H1 (cell line): ENCODE results near the gene DCAF12L2. TPM values are rescaled to one million over a fixed set of nuclear protein-coding genes. Genes with fewer than 3 reads are reported as not detected.

ENCODE experiments used
- CTCF ChIA-PET: fragments of 300-600 bp; sonication (Branson Sonifier 250); formaldehyde crosslinking; loops from one replicate; lab custom pipeline; 2021; ENCODE audit not compliant: partially characterized antibody; lab: Charles Lee
- POLR2A ChIA-PET: fragments of 300-600 bp; sonication (Branson Sonifier 250); formaldehyde crosslinking; loops from one replicate; lab custom pipeline; 2021; ENCODE audit warnings: inconsistent platforms; ENCODE audit not compliant: partially characterized antibody; lab: Charles Lee
- DNase-seq, 2 experiments: peaks; one replicate each; pipeline versions ENCODE4 v3.0.0 to v3.0.0-alpha.2; 2010 to 2022; ENCODE audit warnings: low spot score in 2 of 2, low read depth in 1 of 2, mixed read lengths in 1 of 2
- FAIRE-seq: peaks from 2 replicates; lab custom pipeline; 2011; peaks lifted over from hg19 to GRCh38; lab: Jason Lieb, UNC
- H2AFZ ChIP-seq: 2 replicates; pipeline ENCODE4 v1.8.1; 2012; ENCODE audit warnings: low read length, inconsistent platforms
- H2AK5ac ChIP-seq: 2 replicates; pipeline ENCODE4 v1.6.1; 2013; ENCODE audit warnings: low read depth, low read length
- H2BK120ac ChIP-seq: replicated peaks from 2 replicates; pipeline ENCODE3; 2013; ENCODE audit warnings: low read depth, low read length, inconsistent platforms
- H2BK12ac ChIP-seq: 2 replicates; pipeline ENCODE4 v1.6.1; 2013; ENCODE audit warnings: low read depth, low read length
- H2BK15ac ChIP-seq: 2 replicates; pipeline ENCODE4 v1.6.1; 2013; ENCODE audit warnings: low read length
- H2BK20ac ChIP-seq: 2 replicates; pipeline ENCODE4 v1.6.1; 2013; ENCODE audit warnings: low read length
- H2BK5ac ChIP-seq: 2 replicates; pipeline ENCODE4 v1.6.1; 2013; ENCODE audit warnings: low read depth, low read length
- H3K14ac ChIP-seq: 2 replicates; pipeline ENCODE4 v1.6.1; 2013; ENCODE audit warnings: inconsistent platforms; ENCODE audit not compliant: insufficient read length
- H3K18ac ChIP-seq: 2 replicates; pipeline ENCODE4 v1.6.1; 2013; ENCODE audit warnings: low read length; ENCODE audit errors: extremely low read depth
- H3K23ac ChIP-seq: 2 replicates; pipeline ENCODE4 v1.6.1; 2013; ENCODE audit warnings: inconsistent platforms; ENCODE audit not compliant: insufficient read length
- H3K23me2 ChIP-seq: 2 replicates; pipeline ENCODE4 v1.6.1; 2013; ENCODE audit warnings: low read depth, low read length
- H3K27ac ChIP-seq: 2 replicates; pipeline ENCODE4 v1.6.1; 2011; ENCODE audit warnings: low read depth, low read length, inconsistent platforms
- H3K27me3 ChIP-seq, 4 experiments: replicated peaks in 1 of 4; 1 replicate in 1 of 4; 2 replicates in 3 of 4; pipeline versions ENCODE4 v1.6.1 to v1.8.1; 2011 to 2013; ENCODE audit warnings: low read length in 3 of 4, mild to moderate bottlenecking in 3 of 4, inconsistent platforms in 2 of 4, mixed read lengths in 2 of 4, moderate library complexity in 1 of 4; ENCODE audit not compliant: control insufficient read depth in 3 of 4, insufficient read depth in 3 of 4; ENCODE audit errors: extremely low read depth in 1 of 4
- H3K36me3 ChIP-seq, 4 experiments: 2 replicates each; pipeline versions ENCODE4 v1.6.1 to v1.8.1; 2011 to 2013; ENCODE audit warnings: mild to moderate bottlenecking in 4 of 4, low read length in 3 of 4, moderate library complexity in 2 of 4, control low read depth in 1 of 4, inconsistent platforms in 1 of 4; ENCODE audit not compliant: insufficient read depth in 4 of 4, control insufficient read depth in 2 of 4
- H3K4ac ChIP-seq: replicated peaks from 2 replicates; pipeline ENCODE3; 2013; ENCODE audit warnings: low read length, low read depth, mixed read lengths, inconsistent platforms; ENCODE audit not compliant: insufficient read length
- H3K4me1 ChIP-seq, 4 experiments: replicated peaks in 1 of 4; 1 replicate in 1 of 4; 2 replicates in 3 of 4; pipeline versions ENCODE4 v1.6.1 to v1.8.1; 2011 to 2013; ENCODE audit warnings: low read length in 3 of 4, inconsistent platforms in 2 of 4, mixed read lengths in 1 of 4; ENCODE audit not compliant: insufficient read depth in 4 of 4, control insufficient read depth in 3 of 4
- H3K4me2 ChIP-seq, 2 experiments: 2 replicates each; pipeline versions ENCODE4 v1.6.1 to v1.8.1; 2011 to 2013; ENCODE audit warnings: low read depth in 2 of 2, low read length in 2 of 2, control low read depth in 1 of 2, inconsistent platforms in 1 of 2, mild to moderate bottlenecking in 1 of 2; ENCODE audit not compliant: insufficient read depth in 1 of 2
- H3K4me3 ChIP-seq, 4 experiments: fragments of 200-600, 300-600 bp in 1 of 4; sonication (generic), shearing (Covaris generic), sonication (Bioruptor Twin) in 1 of 4; 2 replicates each; pipeline versions ENCODE4 v1.5.1 to v1.8.1; 2011 to 2016; ENCODE audit warnings: low read length in 4 of 4, low read depth in 3 of 4, control low read depth in 2 of 4, inconsistent platforms in 2 of 4, mild to moderate bottlenecking in 2 of 4, mixed read lengths in 1 of 4, moderate library complexity in 1 of 4; ENCODE audit not compliant: insufficient read depth in 2 of 4; ENCODE audit errors: extremely low read depth in 1 of 4
- H3K56ac ChIP-seq: replicated peaks from 2 replicates; pipeline ENCODE3; 2013; ENCODE audit warnings: low read depth, mild to moderate bottlenecking, mixed read lengths, low read length, inconsistent platforms; ENCODE audit not compliant: insufficient read length
- H3K79me1 ChIP-seq: 2 replicates; pipeline ENCODE4 v1.6.1; 2013; ENCODE audit warnings: low read depth, low read length, control low read depth
- H3K79me2 ChIP-seq, 2 experiments: 2 replicates each; pipeline versions ENCODE4 v1.6.1 to v1.8.1; 2012 to 2013; ENCODE audit warnings: low read length in 2 of 2, mild to moderate bottlenecking in 2 of 2, inconsistent platforms in 1 of 2; ENCODE audit not compliant: insufficient read depth in 2 of 2, control insufficient read depth in 1 of 2
- H3K9ac ChIP-seq, 4 experiments: replicated peaks in 1 of 4; 1 replicate in 1 of 4; 2 replicates in 3 of 4; pipeline versions ENCODE4 v1.6.1 to v1.8.1; 2011 to 2013; ENCODE audit warnings: low read depth in 3 of 4, low read length in 3 of 4, control low read depth in 2 of 4, mild to moderate bottlenecking in 2 of 4, moderate library complexity in 2 of 4, inconsistent platforms in 1 of 4; ENCODE audit errors: extremely low read depth in 1 of 4
- H3K9me3 ChIP-seq, 2 experiments: 2 replicates each; pipeline versions ENCODE4 v1.6.1 to v1.8.1; 2012 to 2013; ENCODE audit warnings: mild to moderate bottlenecking in 2 of 2, moderate library complexity in 2 of 2, control low read depth in 1 of 2, inconsistent platforms in 1 of 2, low read depth in 1 of 2, low read length in 1 of 2, mixed read lengths in 1 of 2; ENCODE audit not compliant: insufficient read depth in 2 of 2
- H4K20me1 ChIP-seq, 2 experiments: replicated peaks in 1 of 2; 2 replicates each; pipeline versions ENCODE3 to v1.8.1; 2011 to 2013; ENCODE audit warnings: inconsistent platforms in 2 of 2, low read length in 2 of 2, mild to moderate bottlenecking in 1 of 2; ENCODE audit not compliant: insufficient read depth in 2 of 2, control insufficient read depth in 1 of 2
- H4K5ac ChIP-seq: 2 replicates; pipeline ENCODE4 v1.6.1; 2013; ENCODE audit warnings: low read length, low read depth, mixed read lengths, inconsistent platforms; ENCODE audit not compliant: insufficient read length
- H4K8ac ChIP-seq: 2 replicates; pipeline ENCODE4 v1.8.0; 2013; ENCODE audit warnings: mild to moderate bottlenecking, moderate library complexity, low read length, inconsistent platforms; ENCODE audit not compliant: insufficient read depth; ENCODE audit errors: extremely low read depth
- H4K91ac ChIP-seq: replicated peaks from 2 replicates; pipeline ENCODE3; 2013; ENCODE audit warnings: low read length, mixed read lengths, inconsistent platforms; ENCODE audit not compliant: insufficient read length
- FOSL1 ChIP-seq: IDR thresholded peaks from 2 replicates; pipeline ENCODE4 v1.6.1; 2011; ENCODE audit warnings: mild to moderate bottlenecking, low read depth, low read length, moderate library complexity; ENCODE audit not compliant: insufficient read depth
- KDM5A ChIP-seq: fragments of 200-600 bp; IDR thresholded peaks from 2 replicates; pipeline ENCODE4 v1.7.1; 2012; ENCODE audit warnings: mild to moderate bottlenecking, low read length, inconsistent platforms, mixed read lengths
- PHF8 ChIP-seq: fragments of 200-600 bp; sonication (generic); conservative IDR thresholded peaks from 2 replicates; pipeline ENCODE4 v1.7.1; 2012; ENCODE audit warnings: low read depth, mild to moderate bottlenecking, inconsistent platforms, low read length, moderate library complexity
- WGBS, 2 experiments: shearing (Covaris generic) in 1 of 2; methylation state at CpG; one replicate each; pipeline versions ENCODE4 v1.1.6 to v1.1.7; 2013 to 2015; ENCODE audit warnings: low lambda C conversion rate in 2 of 2, mixed read lengths in 2 of 2, inconsistent platforms in 1 of 2, low coverage in 1 of 2, missing lambda C conversion rate in 1 of 2; ENCODE audit not compliant: insufficient replicate concordance in 2 of 2, insufficient coverage in 1 of 2, insufficient read length in 1 of 2; ENCODE audit errors: extremely low coverage in 1 of 2, missing lambda C conversion rate in 1 of 2; 5-methylcytosine and 5-hydroxymethylcytosine counted together
- polyA plus RNA-seq, 7 experiments: library from polyadenylated mRNA; depleted of rRNA in 3 of 7; stranded (reverse) in 5 of 7; unstranded in 2 of 7; fragments of >200 nt in 5 of 7; fragments of 200-250 nt in 2 of 7; gene quantifications; 1 replicate in 5 of 7; 2 replicates in 1 of 7; 4 replicates in 1 of 7; pipeline versions ENCODE4 v1.2.1 to v1.2.3, GENCODE V29; 2011 to 2013; ENCODE audit warnings: missing spikeins in 2 of 7, mixed read lengths in 2 of 7
- total RNA-seq: library from RNA; stranded (reverse); fragmentation: NEBNext Ultra II Directional; extraction: Animal tissue kit (Norgen Biotek cat#: 25700); gene quantifications from 2 replicates; pipeline ENCODE4 v1.2.1, GENCODE V29; 2021

The DCAF12L2 gene
- total and polyA plus RNA-seq, 2 of the 8 experiments (the other 6 are each of a cell fraction or from before 2014, with no cell fraction given) = 1.1 to 1.7 TPM

- H3K79me2 ChIP-seq = no peaks in the 10 kb centered on the region
- TF ChIP-seq FOSL1 = no peak
- no peak for TF ChIP-seq PHF8
- TF ChIP-seq KDM5A = no peak
Observed at GRCh38 chrX:126165401-126165720, 728 bp downstream of the DCAF12L2 start.

More at GRCh38 chrX:126165401-126165720, 728 bp downstream of the DCAF12L2 start:
- CTCF ChIA-PET = no interaction called here
- no peak overlapping the region; the same call in 1 of the 2 replicates for H2AFZ ChIP-seq
- H2BK5ac ChIP-seq = no peak overlapping the region
- no peak overlapping the region for H2BK120ac ChIP-seq
- H3K23me2 ChIP-seq = peaks cover 4% of the 10 kb centered on the region; the same call in 1 of the 2 replicates
- H3K4me1 ChIP-seq = no peaks in the 10 kb centered on the region
- H2AK5ac ChIP-seq = no peak overlapping the region
- H3K4ac ChIP-seq = no peak overlapping the region
- peaks cover 2 to 17% (median 11%) of the 10 kb centered on the region in 4 experiments; a peak in 5 of 7 replicates for H3K27me3 ChIP-seq
- DNase-seq (peak in 1 of 2 experiments; percentile 44), FAIRE-seq (no peak)
- H4K20me1 ChIP-seq = no peaks in the 10 kb centered on the region
- H3K14ac ChIP-seq = no peak overlapping the region
- peak overlapping the region; percentile 66 to 81 for H3K4me2 ChIP-seq
- no peaks in the 10 kb centered on the region for H3K36me3 ChIP-seq
- H2BK20ac ChIP-seq = no peak overlapping the region
- 71% methylated on average over 13 of the region's 24 CpGs; no CpG with 5 or more reads in 1 of the 2 experiments for WGBS, 2 experiments
- peak overlapping the region in 2 of 4 experiments; percentile 41 to 45; a peak in 3 of 8 replicates for H3K4me3 ChIP-seq
- H3K79me1 ChIP-seq = no peaks in the 10 kb centered on the region
- H4K5ac ChIP-seq = no peak overlapping the region
- H3K23ac ChIP-seq = no peak overlapping the region
- no peaks in the 10 kb centered on the region for H3K9me3 ChIP-seq
- no peak overlapping the region for H3K27ac ChIP-seq
- H3K56ac ChIP-seq = no peak overlapping the region
- H2BK15ac ChIP-seq = no peak overlapping the region
- no peak overlapping the region for H2BK12ac ChIP-seq
- no peak overlapping the region for H3K9ac ChIP-seq
- H3K18ac ChIP-seq = no peak overlapping the region
- POLR2A ChIA-PET = no interaction called here
- no peak overlapping the region for H4K91ac ChIP-seq
- H4K8ac ChIP-seq = peak overlapping the region; percentile 51; the same call in 1 of the 2 replicates
